Effector CD4-positive, alpha-beta T cell (primary cell): ENCODE measurements around the gene ZFYVE21.

Experiments
- DNase-seq: peaks from one replicate; pipeline ENCODE4 v3.0.0-alpha.2; 2020

The ZFYVE21 gene

GRCh38 chr14:103706551-103707328 lies 8.9 kb upstream of the ZFYVE21 start:
- DNase-seq: no peak

GRCh38 chr14:103707329-103708263 lies 8.0 kb upstream of the ZFYVE21 start:
- DNase-seq: no peak

DNA sequence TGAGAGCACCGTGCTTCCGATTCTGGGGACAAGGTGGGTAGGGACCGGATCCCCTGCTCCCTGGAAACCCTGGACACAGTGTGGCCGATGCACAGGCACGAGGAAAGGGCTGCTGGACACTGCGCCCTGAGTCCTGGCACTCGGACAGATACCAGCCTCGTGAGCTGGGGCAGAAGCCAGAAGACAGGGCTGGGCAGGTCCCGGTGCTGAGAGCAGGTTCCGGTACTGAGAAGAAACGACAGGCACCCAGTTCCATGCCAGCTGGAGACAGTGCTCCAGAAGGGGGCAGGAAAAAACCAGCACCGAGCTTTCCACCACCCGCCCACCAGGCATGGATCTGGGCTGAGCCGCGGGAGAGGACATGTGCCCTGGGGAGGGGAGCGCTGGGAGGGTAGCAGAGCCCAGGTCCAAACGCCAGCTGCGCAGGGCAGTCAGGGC lies 6.8 kb upstream of the ZFYVE21 start:
- DNase-seq: no peak

GRCh38 chr14:103709814-103710213 lies 5.8 kb upstream of the ZFYVE21 start:
- no peak for DNase-seq

GRCh38 chr14:103710771-103711377 lies 4.7 kb upstream of the ZFYVE21 start:
- no peak for DNase-seq

DNA sequence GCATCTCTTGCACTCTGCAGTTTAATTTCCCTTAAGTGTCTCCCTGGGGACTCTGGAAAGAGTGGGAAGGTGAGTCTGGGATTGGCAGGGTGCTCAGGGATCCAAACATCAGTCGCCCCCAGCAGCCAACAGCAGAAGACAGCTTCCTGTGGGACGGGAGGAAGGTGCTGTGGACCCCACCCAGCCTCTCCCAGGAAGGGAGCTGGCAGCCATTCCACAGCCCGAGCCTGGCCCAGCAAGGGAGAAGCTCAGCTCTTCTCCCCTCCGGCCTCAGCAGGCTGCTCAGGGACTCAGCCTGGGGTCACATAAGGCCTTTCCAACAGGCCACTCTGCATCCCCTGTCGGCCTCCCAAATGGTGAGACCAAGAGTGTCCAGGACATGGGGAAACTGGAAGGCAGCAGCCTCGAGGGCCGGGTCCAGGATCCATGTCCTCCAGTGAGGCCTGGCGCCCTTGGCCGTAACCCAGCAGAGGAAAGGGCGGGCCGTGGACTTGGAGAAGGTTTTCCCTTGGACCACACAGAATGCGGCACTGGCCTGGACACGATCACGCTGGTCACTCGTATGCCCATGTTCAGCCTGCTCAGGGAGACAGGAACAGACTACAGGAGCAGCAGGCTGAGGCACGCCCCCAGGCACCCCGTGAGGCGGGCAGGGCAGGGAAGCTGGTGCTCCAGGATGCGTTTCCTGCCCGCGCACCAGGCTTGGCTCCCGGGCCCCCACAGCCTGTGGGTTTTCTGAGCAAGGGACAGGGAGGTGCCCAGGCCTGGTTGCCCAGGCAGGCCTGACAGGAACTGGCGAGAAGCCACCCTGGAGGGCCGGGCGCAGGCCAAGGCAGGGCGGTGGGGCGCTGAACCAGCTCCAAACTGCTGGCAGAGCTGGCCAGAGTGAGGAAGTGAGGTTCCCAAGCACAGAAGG lies 3.8 kb upstream of the ZFYVE21 start:
- DNase-seq: no peak

- no peak for DNase-seq
These were observed 2.9 kb upstream of the ZFYVE21 start for GRCh38 chr14:103712633-103713247.

DNA sequence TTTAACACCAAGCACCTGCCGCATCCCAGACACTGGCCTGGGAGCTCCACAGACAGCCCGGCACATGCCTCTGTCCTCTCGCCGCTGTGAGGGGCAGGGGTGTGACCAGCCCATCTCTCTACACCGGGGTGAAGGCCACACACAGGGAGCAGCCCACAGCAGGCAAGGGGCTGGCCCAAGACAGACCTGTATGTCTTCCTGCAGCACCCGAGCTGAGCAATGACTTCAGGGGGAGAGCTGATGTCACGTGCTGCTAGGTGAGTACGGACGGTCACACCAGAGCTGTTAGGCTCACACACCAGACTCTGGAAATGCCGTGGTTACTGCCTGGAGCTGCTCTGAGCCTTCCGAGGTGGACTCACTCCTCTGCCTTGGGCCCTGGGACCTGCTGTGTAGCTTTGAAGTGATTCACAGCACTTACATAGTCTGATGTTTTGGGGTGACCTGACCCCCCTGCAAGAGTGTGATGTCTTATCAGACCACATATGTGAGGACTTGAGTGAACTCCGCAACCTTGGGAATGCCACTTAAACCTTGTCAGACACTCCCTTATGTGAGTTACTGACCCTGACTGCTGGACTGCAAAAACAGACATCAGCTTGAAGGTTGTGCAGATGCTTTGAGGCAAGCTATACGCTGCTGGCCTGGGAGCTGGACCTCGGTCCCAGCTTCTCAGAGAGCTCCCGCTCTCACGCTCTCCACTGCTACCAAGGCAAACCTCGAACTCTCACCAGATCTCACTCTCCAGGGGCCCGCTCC lies 2.1 kb upstream of the ZFYVE21 start:
- DNase-seq: no peak

DNA sequence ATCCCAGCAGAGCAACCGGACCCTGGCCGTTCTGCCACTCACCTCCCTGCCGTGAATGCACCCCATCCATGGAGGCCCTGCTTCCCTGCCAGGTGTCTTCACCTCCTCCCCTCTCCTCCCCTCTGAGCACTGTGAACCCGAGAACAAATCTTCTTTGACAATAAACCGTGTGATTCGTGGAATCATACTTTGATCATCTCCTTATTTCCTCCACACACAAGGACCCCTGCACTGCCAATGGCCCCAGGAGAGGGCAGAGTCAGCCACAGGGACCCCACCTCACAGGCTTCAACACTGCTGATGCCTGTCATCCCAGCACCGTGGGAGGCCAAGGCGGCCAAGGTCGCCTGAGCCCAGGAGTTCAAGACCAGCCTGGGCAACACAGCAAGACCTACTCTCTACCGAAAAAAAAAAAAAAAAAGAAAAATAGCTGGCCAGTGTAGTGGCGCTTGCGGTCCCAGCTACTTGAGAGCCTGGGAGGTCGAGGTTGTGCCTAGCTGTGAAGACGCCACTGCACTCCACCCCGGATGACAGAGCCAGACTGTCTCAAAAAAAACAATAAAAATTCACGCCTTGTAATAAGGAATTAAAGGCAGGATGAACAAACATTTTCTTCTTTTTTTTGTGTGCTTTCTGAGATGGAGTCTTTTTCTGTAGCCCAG lies 1.4 kb upstream of the ZFYVE21 start:
- DNase-seq: no peak

DNA sequence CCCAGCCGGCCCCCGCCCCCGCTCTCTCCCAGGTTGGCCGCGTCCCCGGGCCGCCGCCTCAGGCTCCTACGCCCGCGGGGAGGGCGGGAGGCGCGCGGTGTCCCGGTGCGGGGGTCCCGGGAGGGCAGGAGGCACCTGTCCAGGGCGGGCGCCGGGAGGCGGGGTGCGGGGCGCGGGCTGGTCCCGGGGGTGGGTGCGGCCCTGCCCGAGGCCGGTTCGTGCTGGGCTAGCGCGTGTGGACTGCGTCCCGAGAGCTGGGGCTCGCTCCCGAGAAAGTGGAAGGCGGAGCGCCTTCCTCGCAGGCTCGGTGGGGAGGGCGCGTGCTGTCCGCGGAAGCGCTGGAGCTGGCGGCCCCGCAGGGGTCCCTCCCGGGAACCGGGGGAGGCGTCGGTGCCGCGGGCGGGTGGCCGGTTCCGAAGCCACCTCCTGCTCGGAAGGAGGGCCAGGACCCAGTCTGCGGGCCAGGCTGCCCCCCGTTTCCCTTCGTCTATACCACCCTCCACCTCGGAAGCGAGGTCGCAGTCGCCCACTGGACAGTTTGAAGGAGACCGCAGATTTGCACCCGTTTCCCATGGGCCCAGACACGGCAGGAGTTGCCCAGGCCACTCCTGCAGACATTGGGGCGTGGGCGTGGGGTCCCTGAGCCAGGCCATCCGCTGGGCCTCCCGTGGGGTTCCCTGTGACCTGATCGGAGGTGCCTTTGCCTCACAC lies 636 bp downstream of the ZFYVE21 start:
- DNase-seq: no peak

GRCh38 chr14:103716899-103717411 lies 1.3 kb downstream of the ZFYVE21 start:
- no peak for DNase-seq

GRCh38 chr14:103718572-103718971 lies 3.0 kb downstream of the ZFYVE21 start:
- no peak for DNase-seq

GRCh38 chr14:103719751-103720150 lies 4.1 kb downstream of the ZFYVE21 start:
- DNase-seq: no peak

GRCh38 chr14:103721334-103722120 lies 5.9 kb downstream of the ZFYVE21 start:
- no peak for DNase-seq

DNA sequence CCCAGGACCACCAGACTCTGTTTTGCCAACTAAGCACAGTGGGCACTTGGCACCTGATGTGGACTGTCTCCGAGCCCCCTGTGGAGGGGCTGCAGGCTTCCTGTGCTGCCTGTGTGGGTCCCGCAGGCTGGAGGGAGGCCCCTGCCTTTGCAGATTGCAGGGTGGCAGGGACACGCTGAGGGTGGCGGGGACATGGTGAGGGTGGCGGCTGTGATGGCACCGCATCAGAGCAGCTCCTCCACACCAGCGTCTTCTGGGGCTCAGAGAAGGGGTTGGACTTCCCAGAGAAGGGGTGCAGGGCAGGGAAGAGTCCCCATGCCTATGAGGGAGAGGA lies 8.1 kb downstream of the ZFYVE21 start:
- no peak for DNase-seq

DNA sequence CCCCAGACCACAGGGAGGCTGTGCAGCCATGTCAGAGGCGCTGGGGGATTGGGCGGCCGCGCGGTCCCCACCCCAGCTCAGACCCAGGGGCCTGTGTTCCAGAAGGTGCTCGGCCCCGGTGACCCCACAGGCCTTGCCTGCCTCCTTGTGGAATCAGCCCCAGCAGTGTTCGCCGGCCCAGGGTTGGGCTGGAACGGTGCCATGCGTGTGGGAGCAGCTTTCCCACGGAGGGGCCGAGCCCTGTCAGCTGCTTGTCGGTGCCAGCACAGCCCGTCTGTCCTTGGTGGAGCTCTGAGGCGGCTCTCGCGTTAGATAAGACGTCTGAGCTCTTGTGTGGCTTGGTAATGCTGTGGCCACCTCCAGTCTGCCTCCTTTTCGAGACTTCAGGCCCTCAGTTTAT lies 8.5 kb downstream of the ZFYVE21 start:
- DNase-seq: no peak

GRCh38 chr14:103725001-103725682 lies 9.5 kb downstream of the ZFYVE21 start:
- DNase-seq: no peak

GRCh38 chr14:103725739-103726395 lies 10.3 kb downstream of the ZFYVE21 start:
- DNase-seq: no peak
